SK-N-SH (cell line): ENCODE results near the gene PROX2. TPM values are rescaled to one million over a fixed set of nuclear protein-coding genes. Genes with fewer than 3 reads are reported as not detected.

ENCODE experiments used
- CTCF ChIA-PET: fragments of 300-600, 350-600 bp; formaldehyde crosslinking; extraction: SDS; loops from one replicate; lab custom pipeline; 2021; lab: Yijun Ruan, JAX
- POLR2A ChIA-PET: fragments of 350-600 bp; sonication (Branson Sonifier 250); formaldehyde crosslinking; extraction: SDS; loops from one replicate; lab custom pipeline; 2020; ENCODE audit warnings: antibody characterized with exemption, inconsistent platforms; lab: Yijun Ruan, JAX
- DNase-seq: peaks from one replicate; pipeline ENCODE4 v3.0.0; 2012
- H2AFZ ChIP-seq: fragments of 200-600 bp; sonication (generic); 2 replicates; pipeline ENCODE4 v1.8.1; 2016; ENCODE audit warnings: antibody characterized with exemption, mild to moderate bottlenecking, low read depth
- H3F3A ChIP-seq: fragments of 200-600 bp; sonication (generic); replicated peaks from 2 replicates; pipeline ENCODE3; 2016; ENCODE audit warnings: antibody characterized with exemption, mild to moderate bottlenecking; ENCODE audit not compliant: insufficient read depth
- H3K27ac ChIP-seq, 2 experiments: fragments of 200-500 bp in 1 of 2; fragments of 200-600 bp in 1 of 2; sonication (Bioruptor generic) in 1 of 2; sonication (generic), shearing (Covaris generic) in 1 of 2; 2 replicates each; pipeline versions ENCODE4 v1.5.1 to v1.6.1; 2014 to 2016; ENCODE audit warnings: low read depth in 2 of 2, inconsistent platforms in 1 of 2, low read length in 1 of 2, mild to moderate bottlenecking in 1 of 2, mixed read lengths in 1 of 2
- H3K27me3 ChIP-seq: fragments of 200-600 bp; sonication (generic), shearing (Covaris generic); 2 replicates; pipeline ENCODE4 v1.6.1; 2016; ENCODE audit warnings: mixed run types; ENCODE audit not compliant: insufficient read depth
- H3K36me3 ChIP-seq, 2 experiments: fragments of 200-500 bp in 1 of 2; fragments of 200-600 bp in 1 of 2; sonication (Bioruptor generic) in 1 of 2; sonication (generic) in 1 of 2; replicated peaks in 1 of 2; 2 replicates each; pipeline versions ENCODE3 to v1.5.1; 2014 to 2016; ENCODE audit warnings: low read length in 1 of 2, mild to moderate bottlenecking in 1 of 2; ENCODE audit not compliant: insufficient read depth in 2 of 2, control insufficient read depth in 1 of 2
- H3K4me1 ChIP-seq, 2 experiments: fragments of 200-500 bp in 1 of 2; fragments of 200-600 bp in 1 of 2; sonication (Bioruptor generic) in 1 of 2; sonication (generic), shearing (Covaris generic) in 1 of 2; 2 replicates each; pipeline versions ENCODE4 v1.5.1 to v1.6.1; 2014 to 2016; ENCODE audit warnings: low read depth in 1 of 2, low read length in 1 of 2, mixed run types in 1 of 2; ENCODE audit not compliant: insufficient read depth in 2 of 2, control insufficient read depth in 1 of 2
- H3K4me2 ChIP-seq: fragments of 200-600 bp; sonication (generic), shearing (Covaris generic); 2 replicates; pipeline ENCODE4 v1.6.1; 2017; ENCODE audit warnings: mixed run types
- H3K4me3 ChIP-seq, 2 experiments: fragments of 200-500 bp in 1 of 2; fragments of 200-600 bp in 1 of 2; sonication (Bioruptor generic) in 1 of 2; sonication (generic), shearing (Covaris generic) in 1 of 2; 2 replicates each; pipeline versions ENCODE4 v1.5.1 to v1.8.1; 2014 to 2016; ENCODE audit warnings: low read depth in 2 of 2, inconsistent platforms in 1 of 2, low read length in 1 of 2, mild to moderate bottlenecking in 1 of 2, mixed read lengths in 1 of 2, moderate library complexity in 1 of 2
- H3K79me2 ChIP-seq: fragments of 200-600 bp; sonication (generic); 2 replicates; pipeline ENCODE4 v1.8.1; 2017; ENCODE audit warnings: mild to moderate bottlenecking; ENCODE audit not compliant: insufficient read depth
- H3K9ac ChIP-seq: fragments of 200-600 bp; sonication (generic); 2 replicates; pipeline ENCODE4 v1.6.1; 2017; ENCODE audit warnings: mixed run types
- H3K9me2 ChIP-seq: fragments of 200-600 bp; sonication (generic); 2 replicates; pipeline ENCODE4 v1.6.1; 2017; ENCODE audit warnings: mixed run types
- H3K9me3 ChIP-seq: fragments of 200-600 bp; sonication (generic); 2 replicates; pipeline ENCODE4 v1.6.1; 2017; ENCODE audit warnings: mixed run types, mild to moderate bottlenecking, moderate library complexity
- H4K20me1 ChIP-seq: fragments of 200-600 bp; sonication (generic); 2 replicates; pipeline ENCODE4 v1.6.1; 2017; ENCODE audit warnings: mild to moderate bottlenecking, mixed run types; ENCODE audit not compliant: insufficient read depth
- CHD2 ChIP-seq: fragments of 150-350 bp; IDR thresholded peaks from 2 replicates; pipeline ENCODE4 v1.6.1; 2018; ENCODE audit warnings: low read length; ENCODE audit not compliant: partially characterized antibody
- CTCF ChIP-seq: fragments of 200-600 bp; sonication (generic); IDR thresholded peaks from 2 replicates; pipeline ENCODE4 v1.6.1; 2017; ENCODE audit warnings: antibody characterized with exemption, mild to moderate bottlenecking, moderate library complexity
- ELF1 ChIP-seq: IDR thresholded peaks from 2 replicates; pipeline ENCODE4 v1.4.0; 2012
- EP300 ChIP-seq, 2 experiments: IDR thresholded peaks; 2 replicates each; pipeline versions ENCODE4 v1.4.0 to v1.6.1; 2012; ENCODE audit warnings: borderline replicate concordance in 1 of 2, low read depth in 1 of 2, low read length in 1 of 2
- EZH2phosphoT487 ChIP-seq: fragments of 200-600 bp; sonication (generic); IDR thresholded peaks from 2 replicates; pipeline ENCODE4 v1.6.1; 2017; ENCODE audit warnings: low read depth, mixed run types, mild to moderate bottlenecking, antibody characterized with exemption, moderate library complexity, borderline replicate concordance
- IRF3 ChIP-seq: fragments of 150-350 bp; IDR thresholded peaks from 2 replicates; pipeline ENCODE4 v1.6.1; 2016; ENCODE audit warnings: mild to moderate bottlenecking, low read depth, low read length
- JUND ChIP-seq: IDR thresholded peaks from 2 replicates; pipeline ENCODE4 v1.4.0; 2012
- MEF2A ChIP-seq: IDR thresholded peaks from 2 replicates; pipeline ENCODE4 v1.4.0; 2012; ENCODE audit warnings: low read depth, borderline replicate concordance
- NFIC ChIP-seq: IDR thresholded peaks from 2 replicates; pipeline ENCODE4 v1.4.0; 2012; ENCODE audit warnings: borderline replicate concordance
- NRF1 ChIP-seq: IDR thresholded peaks from 2 replicates; pipeline ENCODE4 v1.6.1; 2012; ENCODE audit warnings: low read depth, mild to moderate bottlenecking, low read length
- PBX3 ChIP-seq: IDR thresholded peaks from 2 replicates; pipeline ENCODE4; 2012
- POLR2AphosphoS5 ChIP-seq: IDR thresholded peaks from 2 replicates; pipeline ENCODE4 v1.6.1; 2012; ENCODE audit warnings: low read depth, low read length
- RCOR1 ChIP-seq: fragments of 150-350 bp; IDR thresholded peaks from 2 replicates; pipeline ENCODE4 v1.6.1; 2017; ENCODE audit warnings: antibody characterized with exemption, low read length
- REST ChIP-seq: IDR thresholded peaks from 2 replicates; pipeline ENCODE4 v1.6.1; 2012; ENCODE audit warnings: mild to moderate bottlenecking, low read depth, low read length, moderate library complexity
- RFX5 ChIP-seq: IDR thresholded peaks from 2 replicates; pipeline ENCODE4 v1.6.1; 2012; ENCODE audit warnings: mild to moderate bottlenecking, improper control_type of control experiment, low read length
- TAF1 ChIP-seq: IDR thresholded peaks from 2 replicates; pipeline ENCODE4 v1.6.1; 2012; ENCODE audit warnings: low read depth, mild to moderate bottlenecking, low read length, moderate library complexity, borderline replicate concordance
- TCF12 ChIP-seq: IDR thresholded peaks from 2 replicates; pipeline ENCODE4 v1.4.0; 2012
- TEAD4 ChIP-seq: IDR thresholded peaks from 2 replicates; pipeline ENCODE4 v1.4.0; 2012; ENCODE audit warnings: mild to moderate bottlenecking, borderline replicate concordance; ENCODE audit not compliant: insufficient read depth
- USF1 ChIP-seq: IDR thresholded peaks from 2 replicates; pipeline ENCODE4 v1.4.0; 2012; ENCODE audit warnings: low read depth, borderline replicate concordance
- YY1 ChIP-seq: IDR thresholded peaks from 2 replicates; pipeline ENCODE4 v1.4.0; 2012; ENCODE audit warnings: low read depth, mild to moderate bottlenecking
- polyA plus RNA-seq, 3 experiments: library from polyadenylated mRNA; depleted of rRNA; stranded (reverse); fragments of >200 nt; gene quantifications; 2 replicates each; pipeline ENCODE4 v1.2.3, GENCODE V29; 2012
- TF ChIP-seq, protein P1 (sequence below): IDR thresholded peaks from 2 replicates; pipeline ENCODE4 v1.4.0; 2012; ENCODE audit warnings: low read depth

The PROX2 gene
- polyA plus RNA-seq, 1 of the 3 experiments (the other 2 are of a cell fraction), result not detected

- no peak for TF ChIP-seq JUND
- peak; percentile 45 for TF ChIP-seq PBX3
- no peak for TF ChIP-seq MEF2A
- TF ChIP-seq, protein P1, sequence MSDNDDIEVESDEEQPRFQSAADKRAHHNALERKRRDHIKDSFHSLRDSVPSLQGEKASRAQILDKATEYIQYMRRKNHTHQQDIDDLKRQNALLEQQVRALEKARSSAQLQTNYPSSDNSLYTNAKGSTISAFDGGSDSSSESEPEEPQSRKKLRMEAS, result 0 out of 2 replicates have a peak, but pooled peaks have one; percentile 40
- no peak for TF ChIP-seq EZH2phosphoT487
- no peak for TF ChIP-seq REST
- no peak for TF ChIP-seq ELF1
- peak; percentile 58; the same call in 1 of the 2 replicates for TF ChIP-seq RCOR1
- peak; percentile 57 to 85; a peak in 3 of 4 replicates for TF ChIP-seq EP300 (IDR thresholded peaks at IDR 0.05; ENCODE audit: borderline replicate concordance in 1 of 2, low read depth in 1 of 2, low read length in 1 of 2)
- peak; percentile 63 for TF ChIP-seq NFIC
- TF ChIP-seq TCF12, result peak; percentile 97
- TF ChIP-seq NRF1, result no peak
- TF ChIP-seq YY1, result no peak
- peak; percentile 82 for TF ChIP-seq CHD2
These were observed 29.8 kb downstream of the PROX2 start (continued) for GRCh38 chr14:74846168-74846567.

DNA sequence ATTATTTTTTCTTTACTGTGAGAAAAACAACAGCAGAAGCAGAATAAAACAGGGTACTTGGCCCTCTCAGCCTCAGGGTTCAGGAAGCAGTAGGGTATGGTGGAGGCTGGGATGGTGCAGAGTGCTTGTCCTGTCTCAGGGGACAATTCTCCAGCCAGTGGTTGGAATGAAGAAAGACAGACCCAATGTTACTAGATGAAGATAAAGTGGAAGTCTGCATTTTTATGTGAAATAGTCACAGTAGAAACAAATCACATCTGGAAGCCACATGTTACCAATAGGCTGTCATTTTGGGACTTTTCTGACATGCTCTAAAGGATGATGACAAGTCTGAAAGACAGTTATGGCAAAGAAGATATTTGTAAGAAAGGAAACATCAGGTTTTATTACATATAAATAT is 32.3 kb downstream of the PROX2 start:
- Histone ChIP-seq H3K4me1 (peaks cover 20 to 50% of the 10 kb centered on the region in 2 experiments; a peak in 3 of 4 replicates), H3K4me2 (no peak overlapping the region; the same call in 1 of the 2 replicates), H3K9me2 (no peaks in the 10 kb centered on the region), H2AFZ (no peak overlapping the region), H3K79me2 (no peaks in the 10 kb centered on the region), H3K27me3 (no peaks in the 10 kb centered on the region), H3K9me3 (no peaks in the 10 kb centered on the region), H3K27ac (peak overlapping the region; percentile 45 to 96; a peak in 3 of 4 replicates), H3F3A (peaks cover 22% of the 10 kb centered on the region), H3K4me3 (no peak overlapping the region), H3K9ac (no peak overlapping the region), H4K20me1 (no peaks in the 10 kb centered on the region), H3K36me3 (peaks cover 13 to 20% of the 10 kb centered on the region in 2 experiments)
- ChIA-PET POLR2A (no interaction called here), CTCF (interaction anchor here (1.2 to 2.1 kb wide), 2 partner anchors 10 to 18 kb away, joined by 4 to 11 read pairs; no protein-coding TSS in a partner anchor)
- DNase-seq, result peak; percentile 59
- TF ChIP-seq MEF2A, result no peak
- no peak for TF ChIP-seq NRF1
- no peak for TF ChIP-seq TEAD4
- TF ChIP-seq CTCF, result peak; percentile 30; the same call in 1 of the 2 replicates
- no peak for TF ChIP-seq TAF1
- peak; percentile 84 for TF ChIP-seq PBX3
- TF ChIP-seq JUND, result peak; percentile 48; the same call in 1 of the 2 replicates
- no peak for TF ChIP-seq RFX5
- TF ChIP-seq IRF3, result no peak
- TF ChIP-seq POLR2AphosphoS5, result peak; percentile 76; the same call in 1 of the 2 replicates
- TF ChIP-seq USF1, result no peak
- no peak for TF ChIP-seq EZH2phosphoT487
